Mesenchymal stem cell (in vitro differentiated cells and primary cell): ENCODE measurements around the gene SHPK.

Experiments used
- DNase-seq: peaks from one replicate; pipeline ENCODE4 v3.0.0-alpha.2; 2013
- H2AFZ ChIP-seq: one replicate; pipeline ENCODE4 v1.6.1; 2013; ENCODE audit warnings: low read depth, mild to moderate bottlenecking, control low read depth, inconsistent platforms, low read length, moderate library complexity
- H2AK5ac ChIP-seq: 2 replicates; pipeline ENCODE4 v1.6.1; 2013; ENCODE audit warnings: low read length, moderate library complexity, mild to moderate bottlenecking, inconsistent platforms; ENCODE audit not compliant: severe bottlenecking
- H2BK120ac ChIP-seq: one replicate; pipeline ENCODE4 v1.6.1; 2013; ENCODE audit warnings: low read depth, mild to moderate bottlenecking, inconsistent platforms, low read length, moderate library complexity
- H2BK12ac ChIP-seq, 2 experiments: one replicate each; pipeline ENCODE4 v1.6.1; 2013; ENCODE audit warnings: inconsistent platforms in 2 of 2, low read length in 2 of 2, mild to moderate bottlenecking in 2 of 2, moderate library complexity in 2 of 2, control low read depth in 1 of 2
- H2BK15ac ChIP-seq: one replicate; pipeline ENCODE4 v1.6.1; 2013; ENCODE audit warnings: mild to moderate bottlenecking, low read depth, inconsistent platforms; ENCODE audit not compliant: poor library complexity, severe bottlenecking
- H2BK5ac ChIP-seq: 2 replicates; pipeline ENCODE4 v1.6.1; 2013; ENCODE audit warnings: low read depth, mild to moderate bottlenecking, low read length, control low read depth, inconsistent platforms; ENCODE audit not compliant: poor library complexity, severe bottlenecking
- H3K14ac ChIP-seq, 2 experiments: one replicate each; pipeline ENCODE4 v1.6.1; 2013; ENCODE audit warnings: inconsistent platforms in 2 of 2, low read length in 2 of 2, control low read depth in 1 of 2, mild to moderate bottlenecking in 1 of 2, moderate library complexity in 1 of 2
- H3K18ac ChIP-seq, 2 experiments: one replicate each; pipeline ENCODE4 v1.6.1; 2013; ENCODE audit warnings: inconsistent platforms in 2 of 2, low read length in 2 of 2, control low read depth in 1 of 2, low read depth in 1 of 2, mild to moderate bottlenecking in 1 of 2
- H3K23ac ChIP-seq, 2 experiments: one replicate each; pipeline ENCODE4 v1.6.1; 2013; ENCODE audit warnings: inconsistent platforms in 2 of 2, low read length in 2 of 2, mild to moderate bottlenecking in 2 of 2, moderate library complexity in 2 of 2, control low read depth in 1 of 2
- H3K27ac ChIP-seq: 2 replicates; pipeline ENCODE4 v1.5.1; 2013; ENCODE audit warnings: mild to moderate bottlenecking, moderate library complexity, low read length, control low read depth, inconsistent platforms; ENCODE audit not compliant: poor library complexity, severe bottlenecking
- H3K27me3 ChIP-seq, 2 experiments: 2 replicates each; pipeline versions ENCODE4 v1.6.1 to v1.7.0; 2013; ENCODE audit warnings: low read length in 2 of 2, mild to moderate bottlenecking in 2 of 2, moderate library complexity in 2 of 2, control low read depth in 1 of 2, inconsistent platforms in 1 of 2; ENCODE audit not compliant: control insufficient read depth in 1 of 2, insufficient read depth in 1 of 2
- H3K36me3 ChIP-seq, 2 experiments: 2 replicates each; pipeline versions ENCODE4 v1.6.1 to v1.7.0; 2013; ENCODE audit warnings: low read length in 2 of 2, control low read depth in 1 of 2, inconsistent platforms in 1 of 2, low read depth in 1 of 2, mild to moderate bottlenecking in 1 of 2; ENCODE audit not compliant: insufficient read depth in 2 of 2, control insufficient read depth in 1 of 2
- H3K4ac ChIP-seq, 2 experiments: one replicate each; pipeline ENCODE4 v1.6.1; 2013; ENCODE audit warnings: inconsistent platforms in 2 of 2, low read length in 2 of 2, mild to moderate bottlenecking in 2 of 2, moderate library complexity in 2 of 2, control low read depth in 1 of 2, low read depth in 1 of 2
- H3K4me1 ChIP-seq: 2 replicates; pipeline ENCODE4 v1.6.1; 2013; ENCODE audit warnings: low read depth, low read length, control low read depth; ENCODE audit not compliant: control insufficient read depth, insufficient read depth
- H3K4me2 ChIP-seq: 2 replicates; pipeline ENCODE4 v1.6.1; 2013; ENCODE audit warnings: low read length, mild to moderate bottlenecking, inconsistent platforms; ENCODE audit not compliant: poor library complexity, severe bottlenecking
- H3K4me3 ChIP-seq, 2 experiments: 2 replicates each; pipeline versions ENCODE4 v1.5.1 to v1.7.0; 2013; ENCODE audit warnings: low read length in 2 of 2, mild to moderate bottlenecking in 2 of 2, control low read depth in 1 of 2, low read depth in 1 of 2; ENCODE audit not compliant: insufficient read depth in 1 of 2
- H3K79me1 ChIP-seq: replicated peaks from 2 replicates; pipeline ENCODE4 v1.6.1; 2013; ENCODE audit warnings: mild to moderate bottlenecking, control low read depth, low read length, inconsistent platforms; ENCODE audit not compliant: poor library complexity, severe bottlenecking
- H3K9ac ChIP-seq: 2 replicates; pipeline ENCODE4 v1.7.0; 2013; ENCODE audit warnings: mild to moderate bottlenecking, low read length, moderate library complexity
- H3K9me3 ChIP-seq: 2 replicates; pipeline ENCODE4 v1.7.0; 2013; ENCODE audit warnings: mild to moderate bottlenecking, low read length; ENCODE audit not compliant: control insufficient read depth
- H4K8ac ChIP-seq: one replicate; pipeline ENCODE4 v1.6.1; 2013; ENCODE audit warnings: inconsistent platforms, mild to moderate bottlenecking, low read length, moderate library complexity
- H4K91ac ChIP-seq: one replicate; pipeline ENCODE4 v1.6.1; 2013; ENCODE audit warnings: mild to moderate bottlenecking, low read length, inconsistent platforms
- WGBS: methylation state at CpG from one replicate; pipeline ENCODE4 v1.1.7; 2013; ENCODE audit warnings: mixed read lengths; 5-methylcytosine and 5-hydroxymethylcytosine counted together

Gene SHPK

DNA sequence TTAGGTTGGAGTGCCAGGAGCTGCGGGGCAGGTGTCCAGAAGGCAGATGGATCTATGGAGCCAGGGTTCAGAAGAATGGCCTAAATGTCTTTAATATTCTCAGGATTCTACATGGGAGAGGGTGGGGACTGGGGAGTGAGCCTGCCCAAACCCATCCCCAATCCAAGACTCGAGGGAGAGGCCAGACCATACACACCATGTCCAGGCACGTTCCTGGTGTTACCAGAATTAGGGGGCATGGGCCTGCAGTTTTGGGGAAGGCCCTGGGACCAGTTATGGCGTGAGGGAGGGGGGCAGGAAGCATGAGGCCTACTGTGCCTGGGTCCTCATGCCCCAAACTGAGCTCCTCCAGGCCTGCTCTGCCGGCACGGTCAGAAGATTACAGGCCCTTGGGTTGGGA lies 30.5 kb upstream of the SHPK start:
- Histone ChIP-seq H2BK5ac (peak overlapping the region; percentile 10), H3K9ac (peak overlapping the region; percentile 99), H2AFZ (no peak overlapping the region), H4K91ac (no peak overlapping the region), H3K36me3 (peaks cover 46 to 47% of the 10 kb centered on the region in 2 experiments), H3K23ac (peak overlapping the region in 1 of 2 experiments; percentile 42), H2BK12ac (peak overlapping the region; percentile 65 to 69), H3K79me1 (peaks cover 19% of the 10 kb centered on the region), H2BK15ac (no peak overlapping the region), H3K4me2 (peak overlapping the region; percentile 63), H3K18ac (peak overlapping the region in 1 of 2 experiments; percentile 25), H3K14ac (peak overlapping the region in 1 of 2 experiments; percentile 79), H2AK5ac (peak overlapping the region; percentile 97), H3K27ac (peak overlapping the region; percentile 28), H4K8ac (peak overlapping the region; percentile 8), H3K4me3 (peak overlapping the region in 1 of 2 experiments; percentile 97), H2BK120ac (no peak overlapping the region), H3K9me3 (no peaks in the 10 kb centered on the region), H3K4ac (peak overlapping the region; percentile 15 to 89), H3K27me3 (no peaks in the 10 kb centered on the region), H3K4me1 (peaks cover 33% of the 10 kb centered on the region)
- no peak for DNase-seq
- WGBS, result 93% methylated on average over 6 of the region's 6 CpGs

DNA sequence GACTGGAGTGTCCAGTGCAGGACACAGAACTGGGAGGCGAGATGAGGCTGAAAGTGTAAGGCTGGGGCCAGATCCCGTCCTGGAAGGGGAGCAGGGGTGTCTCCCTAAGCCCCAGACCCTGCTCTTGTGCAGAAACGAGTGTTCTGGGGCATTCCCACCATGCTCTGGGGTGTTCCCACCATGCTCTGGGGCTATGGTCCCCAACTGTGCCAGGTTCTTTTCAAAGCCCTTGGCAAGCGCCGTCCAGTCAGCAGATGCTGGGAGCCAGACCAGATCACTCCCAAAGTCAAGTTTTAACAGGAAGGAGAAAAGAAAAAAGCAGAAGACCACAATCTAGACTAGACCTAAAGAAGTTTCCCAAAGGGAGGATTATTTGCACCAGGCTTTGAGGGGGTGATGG lies 29.8 kb upstream of the SHPK start:
- H3K9ac ChIP-seq, result peak overlapping the region; percentile 99

DNA sequence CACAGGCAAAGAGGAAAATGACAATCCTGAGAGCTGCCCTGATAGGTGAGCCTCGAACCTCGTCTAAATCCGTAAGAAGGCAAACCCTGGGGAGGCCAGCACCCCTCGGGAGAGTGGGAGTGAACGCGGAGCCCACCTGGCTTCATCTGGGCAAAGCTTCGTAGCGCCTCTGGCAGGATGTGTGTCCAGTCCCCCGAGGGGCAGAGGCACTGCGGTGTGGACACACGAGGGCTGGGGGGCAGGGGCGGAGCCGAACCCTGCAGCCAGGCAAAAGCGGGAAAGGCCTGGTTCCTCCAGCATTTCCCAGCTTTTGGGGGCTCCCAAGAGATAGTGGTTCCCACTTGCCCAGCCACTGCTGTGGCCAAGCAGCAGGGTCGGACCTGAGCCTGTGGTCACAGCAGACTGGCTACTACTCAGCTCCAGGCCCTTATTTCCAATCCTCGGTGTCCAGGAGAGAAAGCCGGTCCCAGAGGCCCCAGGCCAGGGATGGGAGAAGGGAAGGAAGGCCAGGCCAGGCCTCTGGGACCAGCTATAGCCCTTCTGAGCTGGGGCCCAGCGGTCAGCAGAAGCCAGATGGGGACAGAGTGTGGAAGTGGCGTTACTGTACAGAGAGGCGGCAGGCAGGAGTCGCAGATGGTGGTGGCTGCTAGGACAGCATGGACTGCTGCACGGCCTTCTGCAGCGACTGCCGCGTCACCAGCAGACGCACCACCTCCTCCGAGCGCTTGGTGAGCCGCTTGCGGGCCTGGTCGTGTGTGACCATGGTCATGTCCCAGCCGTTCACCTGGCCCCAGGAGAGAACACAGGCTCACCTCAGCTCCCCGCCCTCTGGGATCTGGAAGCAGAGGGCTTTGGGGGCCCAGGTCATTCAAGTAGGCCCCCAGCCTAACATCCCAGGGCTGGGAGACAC lies 27.3 kb upstream of the SHPK start:
- H2AFZ ChIP-seq, result no peak overlapping the region
- no peak overlapping the region for H3K14ac ChIP-seq
- H2BK5ac ChIP-seq, result no peak overlapping the region
- no peak overlapping the region for H3K4me3 ChIP-seq
- H3K36me3 ChIP-seq, result peaks cover 58 to 63% of the 10 kb centered on the region in 2 experiments
- no peak overlapping the region for H3K18ac ChIP-seq
- 92% methylated on average over 33 of the region's 33 CpGs for WGBS
- H4K91ac ChIP-seq, result no peak overlapping the region
- H3K4ac ChIP-seq, result no peak overlapping the region
- H3K23ac ChIP-seq, result no peak overlapping the region
- H2BK15ac ChIP-seq, result no peak overlapping the region
- H2AK5ac ChIP-seq, result no peak overlapping the region
- no peaks in the 10 kb centered on the region for H3K9me3 ChIP-seq
- H3K27ac ChIP-seq, result no peak overlapping the region
- H2BK120ac ChIP-seq, result no peak overlapping the region
- no peak overlapping the region for H2BK12ac ChIP-seq
- no peak for DNase-seq
- no peak overlapping the region for H3K9ac ChIP-seq
- no peak overlapping the region for H3K4me2 ChIP-seq
- no peaks in the 10 kb centered on the region for H3K27me3 ChIP-seq
- peaks cover 19% of the 10 kb centered on the region for H3K79me1 ChIP-seq
- H4K8ac ChIP-seq, result no peak overlapping the region
- peaks cover 52% of the 10 kb centered on the region for H3K4me1 ChIP-seq

More for the DNA sequence above, 29.8 kb upstream of the SHPK start:
- H3K14ac ChIP-seq, result no peak overlapping the region
- peak overlapping the region; percentile 5 for H2AK5ac ChIP-seq
- no peak overlapping the region for H2BK120ac ChIP-seq
- peaks cover 36% of the 10 kb centered on the region for H3K4me1 ChIP-seq
- H3K36me3 ChIP-seq, result peaks cover 53% of the 10 kb centered on the region in 2 experiments
- no peak overlapping the region for H4K8ac ChIP-seq
- no peaks in the 10 kb centered on the region for H3K9me3 ChIP-seq
- H3K4me3 ChIP-seq, result peak overlapping the region in 1 of 2 experiments; percentile 97
- H3K27me3 ChIP-seq, result no peaks in the 10 kb centered on the region
- H3K18ac ChIP-seq, result no peak overlapping the region
- DNase-seq, result no peak
- no peak overlapping the region for H2BK5ac ChIP-seq
- H3K4ac ChIP-seq, result no peak overlapping the region
- no peak overlapping the region for H4K91ac ChIP-seq
- no peak overlapping the region for H2AFZ ChIP-seq
- over 99% methylated on average over 5 of the region's 5 CpGs for WGBS
- no peak overlapping the region for H3K23ac ChIP-seq
- H3K27ac ChIP-seq, result no peak overlapping the region
- no peak overlapping the region for H2BK15ac ChIP-seq
- H2BK12ac ChIP-seq, result no peak overlapping the region
- peaks cover 19% of the 10 kb centered on the region for H3K79me1 ChIP-seq
- no peak overlapping the region for H3K4me2 ChIP-seq

DNA sequence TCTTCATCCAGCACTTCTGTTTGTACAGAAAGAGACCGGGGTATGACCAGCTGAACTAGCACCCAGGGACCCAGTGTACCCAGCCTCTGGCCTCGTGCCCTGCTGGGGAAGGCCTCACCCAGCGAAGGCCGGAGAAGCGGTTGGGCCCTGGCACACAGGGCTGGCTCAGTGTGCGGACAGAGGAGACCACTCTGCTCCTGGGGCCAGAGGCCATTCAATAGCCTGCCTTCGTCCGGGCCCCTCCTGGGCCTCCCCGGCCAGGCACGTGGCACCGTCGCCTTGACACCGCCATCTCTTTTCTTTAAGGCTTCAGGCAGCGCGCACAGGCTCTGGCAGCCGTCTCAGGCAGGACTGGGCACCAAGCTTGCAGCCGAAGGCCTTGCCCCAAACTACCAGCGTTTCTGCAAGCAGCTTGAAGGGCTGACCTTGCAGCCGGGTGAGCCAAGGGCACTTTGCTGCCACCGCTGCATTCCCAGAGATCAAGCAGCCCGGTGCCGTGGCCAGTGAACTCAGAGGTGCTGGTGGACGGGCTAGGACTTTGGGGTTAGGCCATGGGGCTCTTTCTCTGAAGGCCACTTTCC lies 24.4 kb upstream of the SHPK start:
- Histone ChIP-seq H2AK5ac (peak overlapping the region; percentile 74), H3K18ac (peak overlapping the region in 1 of 2 experiments; percentile 19), H2BK12ac (peak overlapping the region in 1 of 2 experiments; percentile 15), H3K4me1 (peaks cover 49% of the 10 kb centered on the region), H3K4ac (peak overlapping the region in 1 of 2 experiments; percentile 27), H3K4me3 (no peak overlapping the region), H2AFZ (no peak overlapping the region), H3K4me2 (no peak overlapping the region), H3K27me3 (no peaks in the 10 kb centered on the region), H2BK120ac (no peak overlapping the region), H3K9ac (peak overlapping the region; percentile 79), H2BK5ac (no peak overlapping the region), H4K91ac (no peak overlapping the region), H3K23ac (no peak overlapping the region), H4K8ac (peak overlapping the region; percentile 12), H3K27ac (peak overlapping the region; percentile 63), H2BK15ac (no peak overlapping the region), H3K36me3 (peaks cover 59 to 61% of the 10 kb centered on the region in 2 experiments), H3K79me1 (peaks cover 19% of the 10 kb centered on the region), H3K9me3 (no peaks in the 10 kb centered on the region), H3K14ac (no peak overlapping the region)
- 98% methylated on average over 23 of the region's 23 CpGs for WGBS
- no peak for DNase-seq
